Activated CD4-positive, alpha-beta T cell treated with anti-CD3 and anti-CD28 coated beads, Interleukin-10, Interleukin-2, amounts not matched to agents 100 ng/mL and 50 ng/mL, durations not matched to agents 16 hours and 8 hours (primary cell): ENCODE measurements around the gene LCA5L.
"Not testable (repeated sequence)": the region's sequence is repeated elsewhere in the genome, so short reads cannot be mapped to it uniquely, and the experiment has no call there.

Experiments used
- DNase-seq: peaks from one replicate; pipeline ENCODE4 v3.0.0-alpha.2; 2020

The LCA5L gene

GRCh38 chr21:39451332-39452206 lies 6.0 kb upstream of the LCA5L start, which contains the start of gene SH3BGR:
Gene SH3BGR (plus strand): TSS chr21:39451970. CDS start chr21:39452097, 127 bp downstream.
- DNase-seq, result no peak

- no peak for DNase-seq
Observed at GRCh38 chr21:39447264-39447663, 1.7 kb upstream of the LCA5L start.

- DNase-seq, result no peak
Observed at GRCh38 chr21:39444421-39445180, 977 bp downstream of the LCA5L start.

- peak; percentile 64 for DNase-seq
Observed at GRCh38 chr21:39441502-39442475, 3.8 kb downstream of the LCA5L start.

- DNase-seq, result no peak
Observed at GRCh38 chr21:39439232-39439631, 6.3 kb downstream of the LCA5L start.

GRCh38 chr21:39434950-39435349 lies 10.6 kb downstream of the LCA5L start:
- DNase-seq, result no peak

GRCh38 chr21:39430954-39431353 lies 14.6 kb downstream of the LCA5L start:
- no peak for DNase-seq

- no peak for DNase-seq
Observed at GRCh38 chr21:39430457-39430856, 15.1 kb downstream of the LCA5L start.

GRCh38 chr21:39430016-39430415 lies 15.6 kb downstream of the LCA5L start:
- DNase-seq, result no peak

GRCh38 chr21:39429445-39429844 lies 16.1 kb downstream of the LCA5L start:
- DNase-seq, result no peak

GRCh38 chr21:39422527-39423241 lies 22.9 kb downstream of the LCA5L start:
- no peak for DNase-seq

- not testable (repeated sequence) for DNase-seq
Observed at GRCh38 chr21:39419204-39419603, 26.4 kb downstream of the LCA5L start.

GRCh38 chr21:39406065-39406464 lies 39.5 kb downstream of the LCA5L start:
- no peak for DNase-seq

GRCh38 chr21:39400173-39400572 lies 45.4 kb downstream of the LCA5L start:
- no peak for DNase-seq

- DNase-seq, result no peak
Observed at GRCh38 chr21:39397646-39398385, 47.8 kb downstream of the LCA5L start.

- DNase-seq, result no peak
Observed at GRCh38 chr21:39392981-39393380, 52.6 kb downstream of the LCA5L start.

- no peak for DNase-seq
Observed at GRCh38 chr21:39390212-39390765, 55.3 kb downstream of the LCA5L start.

GRCh38 chr21:39388811-39389155 lies 56.8 kb downstream of the LCA5L start:
- DNase-seq, result no peak

- DNase-seq, result peak; percentile 93
Observed at GRCh38 chr21:39388038-39388810, 57.4 kb downstream of the LCA5L start.

GRCh38 chr21:39387461-39388037 lies 58.0 kb downstream of the LCA5L start:
- DNase-seq, result peak; percentile 96
